GM12865 (cell line): ENCODE measurements around the gene ZNF554.

ENCODE experiments used
- DNase-seq: peaks from one replicate; pipeline ENCODE4 v3.0.0; 2010; ENCODE audit warnings: low read depth
- H3K4me3 ChIP-seq: 2 replicates; pipeline ENCODE4 v1.5.1; 2011; ENCODE audit warnings: mild to moderate bottlenecking, low read depth, low read length, control low read depth
- TF ChIP-seq, protein P1 (sequence below): IDR thresholded peaks from 2 replicates; pipeline ENCODE4 v1.5.1; 2011; ENCODE audit warnings: low read length, control low read depth, low read depth, inconsistent platforms; ENCODE audit not compliant: insufficient read depth; ENCODE audit errors: missing control alignments

The ZNF554 gene

DNA sequence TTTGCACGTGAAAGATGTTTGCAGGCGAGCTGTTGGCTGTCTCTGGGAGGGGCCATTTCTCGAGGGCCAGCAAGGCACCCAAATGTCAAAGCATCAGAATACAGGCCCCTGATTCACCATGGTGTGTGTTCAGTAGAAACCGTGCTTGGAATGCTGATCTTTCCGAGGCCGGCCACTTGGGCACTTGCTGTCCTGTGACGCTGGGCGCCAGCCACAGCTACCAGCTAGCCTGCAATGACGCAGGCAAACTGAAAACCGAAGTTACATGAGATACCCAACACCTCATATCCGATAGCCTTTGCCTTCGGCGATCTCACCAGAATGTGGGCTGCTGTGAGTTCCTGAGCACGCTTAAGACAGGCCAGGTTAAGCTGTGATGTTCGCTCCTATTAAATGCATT is 22.4 kb upstream of the ZNF554 start:
- TF ChIP-seq, protein P1, sequence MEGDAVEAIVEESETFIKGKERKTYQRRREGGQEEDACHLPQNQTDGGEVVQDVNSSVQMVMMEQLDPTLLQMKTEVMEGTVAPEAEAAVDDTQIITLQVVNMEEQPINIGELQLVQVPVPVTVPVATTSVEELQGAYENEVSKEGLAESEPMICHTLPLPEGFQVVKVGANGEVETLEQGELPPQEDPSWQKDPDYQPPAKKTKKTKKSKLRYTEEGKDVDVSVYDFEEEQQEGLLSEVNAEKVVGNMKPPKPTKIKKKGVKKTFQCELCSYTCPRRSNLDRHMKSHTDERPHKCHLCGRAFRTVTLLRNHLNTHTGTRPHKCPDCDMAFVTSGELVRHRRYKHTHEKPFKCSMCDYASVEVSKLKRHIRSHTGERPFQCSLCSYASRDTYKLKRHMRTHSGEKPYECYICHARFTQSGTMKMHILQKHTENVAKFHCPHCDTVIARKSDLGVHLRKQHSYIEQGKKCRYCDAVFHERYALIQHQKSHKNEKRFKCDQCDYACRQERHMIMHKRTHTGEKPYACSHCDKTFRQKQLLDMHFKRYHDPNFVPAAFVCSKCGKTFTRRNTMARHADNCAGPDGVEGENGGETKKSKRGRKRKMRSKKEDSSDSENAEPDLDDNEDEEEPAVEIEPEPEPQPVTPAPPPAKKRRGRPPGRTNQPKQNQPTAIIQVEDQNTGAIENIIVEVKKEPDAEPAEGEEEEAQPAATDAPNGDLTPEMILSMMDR = no peak

DNA sequence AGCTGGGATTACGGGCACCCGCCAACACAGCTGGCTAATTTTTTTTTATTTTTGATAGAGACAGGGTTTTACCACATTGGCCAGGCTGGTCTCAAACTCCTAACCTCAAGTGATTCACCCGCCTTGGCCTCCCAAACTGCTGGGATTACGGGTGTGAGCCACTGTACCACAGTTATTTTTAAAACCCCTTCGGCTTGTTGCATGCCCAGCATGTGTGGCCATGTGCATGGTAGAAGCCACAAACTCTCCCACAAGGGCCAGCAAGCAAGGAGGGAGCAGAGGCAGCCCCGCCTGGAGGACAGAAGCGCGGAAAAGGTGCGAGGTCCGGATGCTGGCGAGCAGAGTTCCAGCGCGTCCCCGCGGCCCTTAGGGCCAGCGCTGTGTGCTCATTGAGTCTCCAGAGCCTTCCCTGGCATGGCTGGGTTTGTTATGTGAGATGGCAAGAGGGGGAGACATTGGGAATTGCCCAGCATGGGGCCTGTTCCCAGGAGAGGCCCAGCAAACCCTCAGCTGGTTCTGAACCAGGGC is 21.4 kb upstream of the ZNF554 start:
- H3K4me3 ChIP-seq = no peak overlapping the region
- TF ChIP-seq, protein P1 = no peak
- DNase-seq = no peak

More for the DNA sequence above, 22.4 kb upstream of the ZNF554 start:
- DNase-seq = no peak
- H3K4me3 ChIP-seq = no peak overlapping the region

DNA sequence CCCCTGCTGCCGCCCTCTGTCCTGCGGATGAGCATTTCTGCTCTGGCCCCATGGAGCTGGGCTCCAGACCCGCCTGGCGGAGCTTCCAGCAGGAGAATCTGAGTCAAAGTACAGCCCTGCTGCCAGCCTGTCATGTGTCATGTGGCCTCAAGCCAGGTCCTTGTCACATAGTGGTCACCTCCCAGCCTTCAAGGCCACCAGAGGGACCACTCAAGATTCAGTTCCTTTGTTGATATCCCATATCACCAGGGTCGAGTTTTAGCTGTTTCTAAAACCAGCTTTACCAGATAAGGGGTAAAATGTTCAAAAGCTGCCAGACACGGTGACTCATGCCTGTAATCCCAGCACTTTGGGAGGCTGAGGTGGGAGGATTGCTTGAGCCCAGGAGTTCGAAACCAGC is 20.9 kb upstream of the ZNF554 start:
- no peak overlapping the region for H3K4me3 ChIP-seq
- TF ChIP-seq, protein P1 = no peak
- DNase-seq = no peak

DNA sequence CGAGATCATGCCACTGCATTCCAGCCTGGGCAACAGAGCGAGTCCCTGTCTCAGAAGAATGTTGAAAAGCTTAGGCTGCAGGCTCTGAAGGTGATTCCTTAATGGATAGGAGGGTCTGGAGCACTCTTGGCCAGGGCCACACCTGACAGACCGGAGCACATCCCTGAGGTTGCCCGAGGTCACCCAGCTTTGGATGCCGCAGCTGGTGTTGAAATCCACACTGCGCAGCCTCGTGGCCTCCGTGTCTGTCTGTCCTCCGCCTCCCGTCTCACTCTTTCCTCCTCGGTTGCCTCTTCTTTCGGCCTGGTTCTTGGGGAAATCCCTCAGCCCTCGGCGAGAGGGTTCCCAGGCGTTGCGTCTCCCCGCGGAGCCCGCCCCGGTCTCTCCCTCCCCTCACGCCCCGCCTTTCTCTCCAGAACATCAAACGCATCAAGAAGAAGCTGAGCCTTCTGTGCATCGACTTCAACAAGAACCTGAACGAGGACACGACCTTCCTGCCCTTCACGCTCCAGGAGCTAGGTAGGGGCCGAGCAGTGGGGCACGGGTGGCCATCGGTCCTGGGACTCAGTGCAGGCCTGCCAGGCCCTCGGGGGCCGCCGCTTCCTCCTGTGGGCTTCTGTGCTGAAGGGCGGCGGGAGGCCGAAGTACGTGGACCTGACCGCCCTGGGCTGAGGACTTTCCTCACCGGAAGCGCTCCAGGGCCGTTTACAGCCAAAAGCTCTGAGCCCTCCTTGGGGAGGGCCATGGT is 20.2 kb upstream of the ZNF554 start:
- H3K4me3 ChIP-seq = no peak overlapping the region
- DNase-seq = no peak
- TF ChIP-seq, protein P1 = no peak

DNA sequence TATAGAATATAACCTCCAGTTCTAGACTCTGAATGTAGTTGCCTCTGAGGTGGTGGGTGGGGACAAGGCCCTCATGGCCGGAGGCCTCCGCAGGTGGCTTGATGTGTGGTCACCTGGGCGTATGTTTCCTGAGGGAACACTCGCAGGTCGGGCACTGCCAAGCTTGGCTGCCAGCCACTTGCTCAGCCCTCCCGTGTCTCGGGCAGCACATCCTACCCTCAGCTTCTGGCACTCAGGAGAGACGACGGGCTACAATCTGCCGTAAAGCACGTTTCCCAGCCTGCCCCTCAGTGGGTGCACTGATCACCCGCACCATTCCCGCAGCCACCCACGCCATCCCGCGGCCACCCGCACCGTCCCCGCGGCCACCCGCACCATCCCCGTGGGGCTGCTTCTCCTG is 19.2 kb upstream of the ZNF554 start:
- H3K4me3 ChIP-seq = no peak overlapping the region
- DNase-seq = no peak
- TF ChIP-seq, protein P1 = no peak

DNA sequence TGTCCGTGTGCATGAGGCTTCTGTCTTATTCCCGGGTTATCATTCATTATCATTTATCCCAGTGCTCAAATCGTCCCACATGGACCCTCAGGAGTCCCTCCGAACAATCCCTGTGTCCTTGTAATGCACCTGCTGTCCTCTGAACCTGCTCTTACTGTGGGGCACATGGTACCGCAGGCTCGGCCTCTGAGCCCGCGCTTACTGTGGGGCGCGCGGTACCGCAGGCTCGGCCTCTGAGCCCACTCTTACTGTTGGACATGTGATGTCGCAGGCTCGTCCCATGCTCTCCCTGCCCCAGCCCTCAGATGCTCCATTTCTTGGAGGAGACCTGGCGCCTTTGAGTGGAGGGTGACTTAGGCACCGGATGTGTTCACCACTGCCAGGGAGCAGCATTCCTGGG is 16.8 kb upstream of the ZNF554 start:
- no peak for DNase-seq
- no peak overlapping the region for H3K4me3 ChIP-seq
- TF ChIP-seq, protein P1 = no peak
